CD14-positive monocyte (primary cell): Measurements from ENCODE around the gene SPRED3. TPM values are rescaled to one million over a fixed set of nuclear protein-coding genes. Genes with fewer than 3 reads are reported as not detected.

Experiments
- DNase-seq, 3 donors: peaks; one replicate each; pipeline ENCODE4 v3.0.0-alpha.2; 2011 to 2022
- H2AFZ ChIP-seq: 2 replicates; pipeline ENCODE4 v1.6.0; 2012; ENCODE audit warnings: mild to moderate bottlenecking, low read depth, low read length, inconsistent platforms; ENCODE audit not compliant: insufficient read depth, poor library complexity, severe bottlenecking
- H3K27ac ChIP-seq, 2 donors: 1 replicate in 1 of 2; 2 replicates in 1 of 2; pipeline ENCODE4 v1.5.1; 2012 to 2013; ENCODE audit warnings: low read length in 2 of 2, control low read depth in 1 of 2, inconsistent platforms in 1 of 2, low read depth in 1 of 2, mild to moderate bottlenecking in 1 of 2
- H3K27me3 ChIP-seq, 2 donors: one replicate each; pipeline versions ENCODE4 v1.6.0 to v1.6.1; 2011 to 2013; ENCODE audit warnings: low read length in 2 of 2; ENCODE audit not compliant: control insufficient read depth in 2 of 2, insufficient read depth in 2 of 2
- H3K36me3 ChIP-seq, 2 donors: replicated peaks in 1 of 2; 1 replicate in 1 of 2; 2 replicates in 1 of 2; pipeline versions ENCODE4 v1.5.1 to v1.6.1; 2012 to 2013; ENCODE audit warnings: low read length in 2 of 2, control low read depth in 1 of 2, inconsistent platforms in 1 of 2, mild to moderate bottlenecking in 1 of 2; ENCODE audit not compliant: insufficient read depth in 2 of 2, control insufficient read depth in 1 of 2
- H3K4me1 ChIP-seq, 2 donors: 1 replicate in 1 of 2; 2 replicates in 1 of 2; pipeline versions ENCODE4 v1.5.1 to v1.6.1; 2012 to 2013; ENCODE audit warnings: low read length in 2 of 2, control low read depth in 1 of 2, inconsistent platforms in 1 of 2, mild to moderate bottlenecking in 1 of 2, moderate library complexity in 1 of 2; ENCODE audit not compliant: insufficient read depth in 2 of 2, control insufficient read depth in 1 of 2
- H3K4me2 ChIP-seq: replicated peaks from 2 replicates; pipeline ENCODE3; 2012; ENCODE audit warnings: low read length, moderate library complexity, mild to moderate bottlenecking; ENCODE audit not compliant: poor library complexity, severe bottlenecking; ENCODE audit errors: extremely low read depth
- H3K4me3 ChIP-seq, 3 experiments: fragments of 200-600 bp in 1 of 3; sonication (generic) in 1 of 3; replicated peaks in 1 of 3; 1 replicate in 2 of 3; 2 replicates in 1 of 3; pipeline ENCODE4 v1.5.1; 2011 to 2013; ENCODE audit warnings: low read length in 3 of 3, mild to moderate bottlenecking in 3 of 3, control low read depth in 2 of 3, low read depth in 2 of 3, inconsistent platforms in 1 of 3, moderate library complexity in 1 of 3
- H3K79me2 ChIP-seq: 2 replicates; pipeline ENCODE4 v1.6.0; 2012; ENCODE audit warnings: mild to moderate bottlenecking, control low read depth, inconsistent platforms, low read length, moderate library complexity; ENCODE audit not compliant: insufficient read depth
- H3K9ac ChIP-seq: 2 replicates; pipeline ENCODE4 v1.6.0; 2017; ENCODE audit warnings: low read length, mild to moderate bottlenecking; ENCODE audit not compliant: insufficient read depth, poor library complexity, severe bottlenecking
- H3K9me3 ChIP-seq, 2 donors: replicated peaks in 1 of 2; 1 replicate in 1 of 2; 2 replicates in 1 of 2; pipeline versions ENCODE4 v1.5.1 to v1.6.1; 2012 to 2013; ENCODE audit warnings: low read length in 2 of 2, control low read depth in 1 of 2; ENCODE audit not compliant: control insufficient read depth in 1 of 2, insufficient read depth in 1 of 2
- H4K20me1 ChIP-seq: 2 replicates; pipeline ENCODE4 v1.6.0; 2012; ENCODE audit warnings: mild to moderate bottlenecking, low read length, control low read depth, moderate library complexity; ENCODE audit not compliant: insufficient read depth
- H3K27ac Mint-ChIP-seq, 7 donors: one replicate each; pipeline ENCODE4 v1.8.0; 2020; ENCODE audit warnings: mild to moderate bottlenecking in 7 of 7, mixed read lengths in 7 of 7, moderate library complexity in 6 of 7, inconsistent platforms in 2 of 7
- H3K27me3 Mint-ChIP-seq, 3 donors: one replicate each; pipeline ENCODE4 v1.8.0; 2021 to 2022; ENCODE audit warnings: low read depth in 3 of 3, mild to moderate bottlenecking in 3 of 3, mixed read lengths in 3 of 3, moderate library complexity in 3 of 3, inconsistent platforms in 1 of 3
- H3K36me3 Mint-ChIP-seq, 2 donors: one replicate each; pipeline ENCODE4 v1.8.0; 2020; ENCODE audit warnings: mixed read lengths in 2 of 2, inconsistent platforms in 1 of 2, mild to moderate bottlenecking in 1 of 2
- H3K4me1 Mint-ChIP-seq: one replicate; pipeline ENCODE4 v1.8.0; 2020; ENCODE audit warnings: mild to moderate bottlenecking, mixed read lengths
- H3K4me3 Mint-ChIP-seq, 2 donors: one replicate each; pipeline ENCODE4 v1.8.0; 2020; ENCODE audit warnings: mild to moderate bottlenecking in 2 of 2, mixed read lengths in 2 of 2, moderate library complexity in 1 of 2
- H3K9me3 Mint-ChIP-seq, 7 donors: one replicate each; pipeline ENCODE4 v1.8.0; 2020 to 2022; ENCODE audit warnings: mixed read lengths in 7 of 7, mild to moderate bottlenecking in 6 of 7, moderate library complexity in 6 of 7, inconsistent platforms in 2 of 7
- WGBS: methylation state at CpG from one replicate; pipeline ENCODE4 v1.1.5; 2013; ENCODE audit warnings: missing lambda C conversion rate; ENCODE audit not compliant: insufficient coverage; 5-methylcytosine and 5-hydroxymethylcytosine counted together
- intact Hi-C, 2 donors: fragments of 100-400 bp; cut with micrococcal nuclease; formaldehyde crosslinking; loops; one replicate each; pipeline versions ENCODE4 v1.15.0 to v1.15.1; 2023
- polyA plus RNA-seq, 3 donors: library from polyadenylated mRNA; depleted of rRNA in 1 of 3; unstranded in 2 of 3; stranded (reverse) in 1 of 3; fragments of 300-500 nt in 2 of 3; fragments of >200 nt in 1 of 3; fragmentation: Illumina TruSeq in 2 of 3; gene quantifications; 1 replicate in 2 of 3; 2 replicates in 1 of 3; pipeline ENCODE4 v1.2.3, GENCODE V29; 2012 to 2021
- TF ChIP-seq, protein P1 (sequence below): fragments of 200-600 bp; IDR thresholded peaks from one replicate; pipeline ENCODE4 v1.8.0; 2022; ENCODE audit warnings: antibody characterized with exemption, mild to moderate bottlenecking

Gene SPRED3
- polyA plus RNA-seq, 3 donors, result 0.33 TPM; not detected in 2

GRCh38 chr19:38400361-38400760 is 11.9 kb downstream of the SPRED3 start:
- Histone ChIP-seq H4K20me1 (no peaks in the 10 kb centered on the region), H3K36me3 (peaks cover 0 to 6% of the 10 kb centered on the region in 2 donors), H3K27ac (no peak overlapping the region), H3K4me1 (peaks cover 13 to 18% of the 10 kb centered on the region in 2 donors), H3K4me3 (no peak overlapping the region), H3K9ac (no peak overlapping the region), H3K4me2 (no peak overlapping the region), H3K9me3 (peaks cover 0 to 4% of the 10 kb centered on the region in 2 donors), H2AFZ (no peak overlapping the region), H3K27me3 (peaks cover 14 to 24% of the 10 kb centered on the region in 2 donors), H3K79me2 (peaks cover 5% of the 10 kb centered on the region)
- Mint-ChIP-seq H3K27ac (no peak overlapping the region), H3K4me1 (peaks cover 16% of the 10 kb centered on the region), H3K36me3 (peaks cover 0 to 6% of the 10 kb centered on the region in 2 donors), H3K9me3 (peaks cover 0 to 2% (median 0%) of the 10 kb centered on the region in 7 donors), H3K4me3 (no peak overlapping the region), H3K27me3 (peaks cover 26 to 43% (median 28%) of the 10 kb centered on the region in 3 donors)
- intact Hi-C loops, result loop anchor here (5.0 to 10.0 kb wide), 5 partner anchors 107 to 534 kb away; partner anchors contain the start of genes MRPS12 (in 1 of the 2) and SARS2 (in 1 of the 2)
- DNase-seq, result no peak
- 88% methylated on average over 5 of the region's 5 CpGs for WGBS
- TF ChIP-seq, protein P1, sequence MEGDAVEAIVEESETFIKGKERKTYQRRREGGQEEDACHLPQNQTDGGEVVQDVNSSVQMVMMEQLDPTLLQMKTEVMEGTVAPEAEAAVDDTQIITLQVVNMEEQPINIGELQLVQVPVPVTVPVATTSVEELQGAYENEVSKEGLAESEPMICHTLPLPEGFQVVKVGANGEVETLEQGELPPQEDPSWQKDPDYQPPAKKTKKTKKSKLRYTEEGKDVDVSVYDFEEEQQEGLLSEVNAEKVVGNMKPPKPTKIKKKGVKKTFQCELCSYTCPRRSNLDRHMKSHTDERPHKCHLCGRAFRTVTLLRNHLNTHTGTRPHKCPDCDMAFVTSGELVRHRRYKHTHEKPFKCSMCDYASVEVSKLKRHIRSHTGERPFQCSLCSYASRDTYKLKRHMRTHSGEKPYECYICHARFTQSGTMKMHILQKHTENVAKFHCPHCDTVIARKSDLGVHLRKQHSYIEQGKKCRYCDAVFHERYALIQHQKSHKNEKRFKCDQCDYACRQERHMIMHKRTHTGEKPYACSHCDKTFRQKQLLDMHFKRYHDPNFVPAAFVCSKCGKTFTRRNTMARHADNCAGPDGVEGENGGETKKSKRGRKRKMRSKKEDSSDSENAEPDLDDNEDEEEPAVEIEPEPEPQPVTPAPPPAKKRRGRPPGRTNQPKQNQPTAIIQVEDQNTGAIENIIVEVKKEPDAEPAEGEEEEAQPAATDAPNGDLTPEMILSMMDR, result no peak

- H3K36me3 ChIP-seq, result peaks cover 0 to 8% of the 10 kb centered on the region in 2 donors
- H4K20me1 ChIP-seq, result no peaks in the 10 kb centered on the region
- Mint-ChIP-seq H3K27me3 (peaks cover 25 to 38% (median 27%) of the 10 kb centered on the region in 3 donors), H3K4me3 (no peak overlapping the region), H3K36me3 (peaks cover 0 to 14% of the 10 kb centered on the region in 2 donors), H3K4me1 (peaks cover 16% of the 10 kb centered on the region), H3K9me3 (peaks cover 0 to 2% (median 0%) of the 10 kb centered on the region in 7 donors), H3K27ac (no peak overlapping the region)
- no peak overlapping the region for H3K4me3 ChIP-seq
- TF ChIP-seq, protein P1, result no peak
- peaks cover 0 to under 1% of the 10 kb centered on the region in 2 donors for H3K9me3 ChIP-seq
- peaks cover 10 to 22% of the 10 kb centered on the region in 2 donors for H3K27me3 ChIP-seq
- peaks cover 5% of the 10 kb centered on the region for H3K79me2 ChIP-seq
- H3K27ac ChIP-seq, result no peak overlapping the region
- no peak overlapping the region for H2AFZ ChIP-seq
- no peak overlapping the region for H3K4me2 ChIP-seq
- intact Hi-C loops, result loop anchor here (5.0 to 10.0 kb wide), 5 partner anchors 106 to 534 kb away; partner anchors contain the start of genes MRPS12 (in 1 of the 2) and SARS2 (in 1 of the 2)
- WGBS, result no CpG with 5 or more reads among the region's 3 CpGs
- DNase-seq, result no peak
- peaks cover 12 to 13% of the 10 kb centered on the region in 2 donors for H3K4me1 ChIP-seq
- H3K9ac ChIP-seq, result no peak overlapping the region
These were observed 12.7 kb downstream of the SPRED3 start for GRCh38 chr19:38401148-38401547.
